HuH-7.5 (cell line): ENCODE results near the gene RXRG.
"Not testable (repeated sequence)": the region's sequence is repeated elsewhere in the genome, so short reads cannot be mapped to it uniquely, and the experiment has no call there.

ENCODE experiments used
- DNase-seq: peaks from one replicate; pipeline ENCODE4 v3.0.0; 2011; ENCODE audit warnings: low spot score

The RXRG gene

DNA sequence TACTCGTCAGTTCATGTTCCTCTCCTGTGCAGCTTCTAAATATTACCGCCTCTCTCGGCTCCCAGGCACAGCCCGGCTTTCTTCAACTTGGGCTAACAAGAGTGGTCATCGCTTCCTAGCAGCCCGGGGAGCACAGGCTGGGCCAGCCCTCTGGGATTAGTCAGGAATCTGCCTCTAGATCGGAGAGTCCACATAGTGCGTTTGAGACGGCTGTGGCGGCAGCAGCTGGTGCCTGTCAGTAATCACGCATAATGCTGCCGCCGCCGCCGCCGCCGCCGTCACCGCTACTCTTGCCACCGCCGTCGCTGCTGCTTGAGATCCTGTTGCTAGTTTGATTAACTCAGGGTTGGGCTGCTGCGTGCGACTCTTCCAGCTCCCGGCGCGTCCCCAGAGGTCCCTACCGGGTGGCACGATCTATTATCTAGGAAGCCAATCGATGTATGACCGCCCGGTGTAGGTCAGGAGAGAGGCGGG lies at the start of gene RXRG:
TSS of gene RXRG (minus strand) at position 230 of the 474 bp plus-strand sequence. CDS start 233 bp downstream, outside the sequence.
- no peak for DNase-seq

DNA sequence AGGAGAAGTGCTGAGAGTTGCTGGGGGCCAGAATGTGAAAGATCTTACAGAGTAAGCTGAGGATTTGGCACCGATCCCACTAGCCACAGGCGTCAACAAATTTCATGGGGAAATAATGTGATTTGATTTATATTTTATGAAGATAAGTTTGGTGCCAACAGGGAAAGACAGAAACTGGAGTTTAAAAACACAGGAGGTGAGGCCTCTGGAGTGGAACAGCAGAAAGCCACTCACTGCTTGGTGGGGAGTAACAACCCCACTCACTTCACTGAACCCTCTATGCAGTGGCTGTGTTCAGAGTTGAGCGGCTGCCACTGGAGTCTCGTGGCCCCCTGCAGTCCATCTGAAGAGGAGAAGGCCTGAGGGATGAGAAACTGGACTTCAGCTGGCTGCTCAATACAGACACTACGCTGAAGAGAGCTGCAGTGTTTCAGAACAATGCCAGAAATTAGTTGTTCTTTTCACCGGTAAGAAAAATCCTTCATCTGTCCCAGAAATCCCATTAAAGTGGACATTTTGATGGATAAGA lies 48.0 kb upstream of the RXRG start:
- no peak for DNase-seq

DNA sequence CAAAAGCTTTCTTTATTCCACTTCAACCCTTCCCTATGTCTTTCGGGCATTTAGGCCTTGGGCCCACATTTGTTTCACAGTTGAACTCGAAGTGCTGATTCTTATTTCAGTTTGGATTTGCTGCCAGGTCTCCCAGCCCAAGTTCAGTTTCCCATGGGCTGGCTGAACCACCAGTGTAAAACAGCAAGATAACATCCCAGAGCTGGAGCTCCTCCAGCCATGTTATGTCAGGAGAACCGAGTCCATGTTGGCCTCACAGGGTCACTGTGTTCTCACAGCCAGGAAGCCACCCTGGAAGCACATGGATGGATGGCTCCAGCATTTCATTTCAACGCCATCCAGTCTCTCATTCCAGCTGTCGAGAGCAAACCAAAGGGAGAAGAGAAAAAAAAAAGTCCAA lies 45.2 kb upstream of the RXRG start:
- no peak for DNase-seq

DNA sequence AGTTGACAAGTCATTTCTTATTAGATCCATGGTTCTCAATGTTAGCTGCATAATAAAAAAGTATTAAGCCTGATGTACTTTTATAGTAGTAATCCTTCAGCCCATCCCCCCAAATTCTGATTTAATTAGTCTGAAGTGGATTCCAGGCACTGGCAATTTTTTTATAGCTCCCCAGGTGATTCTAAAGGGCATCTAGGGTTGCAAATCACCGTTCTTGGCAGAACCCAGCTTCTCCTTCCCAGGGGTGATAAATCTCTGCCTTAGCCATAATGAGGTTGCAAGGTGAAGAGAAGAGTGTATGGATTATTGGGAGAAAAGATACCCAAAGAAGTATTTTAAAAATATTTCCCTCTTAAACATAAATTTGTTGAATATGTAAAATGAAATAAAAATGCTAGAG lies 43.0 kb upstream of the RXRG start:
- DNase-seq: no peak

DNA sequence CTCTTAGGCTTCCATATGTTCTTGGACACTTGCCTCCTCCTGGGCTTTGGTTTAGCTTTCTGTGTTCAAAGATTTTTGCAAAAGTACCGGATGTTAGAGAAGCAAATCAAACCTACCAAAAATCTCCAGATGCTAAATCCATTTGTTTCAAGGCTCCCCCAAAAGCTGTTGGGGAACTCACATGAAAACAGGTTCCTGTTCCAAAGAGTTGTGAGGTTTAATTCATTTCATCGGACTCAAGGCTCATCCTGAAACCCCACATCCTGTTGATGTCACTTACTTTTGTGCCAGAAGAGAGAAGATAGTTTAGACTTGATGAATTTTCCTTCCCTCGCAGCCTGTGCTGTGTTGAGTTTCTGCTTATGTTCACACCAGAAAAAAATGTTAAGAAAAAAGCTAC lies 41.7 kb upstream of the RXRG start:
- DNase-seq: no peak

DNA sequence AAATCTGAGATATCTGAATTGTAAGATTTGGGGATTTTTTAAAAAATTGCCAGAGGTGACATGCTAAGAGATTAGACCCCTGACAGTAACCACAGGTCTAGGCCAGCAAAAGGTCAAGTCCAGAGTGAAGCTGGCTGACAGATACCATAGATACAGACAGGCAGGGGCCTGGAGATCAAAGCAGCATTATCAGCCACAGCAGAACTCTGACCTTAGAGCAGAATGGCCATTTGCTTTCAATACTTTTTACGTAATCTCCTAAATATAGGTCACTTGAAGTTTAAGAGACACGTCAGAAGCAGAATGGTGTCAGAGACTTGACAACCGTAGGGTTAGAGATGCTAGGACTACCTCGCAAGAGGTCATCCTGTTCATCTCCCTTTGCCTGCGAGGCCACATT lies 40.8 kb upstream of the RXRG start:
- no peak for DNase-seq

DNA sequence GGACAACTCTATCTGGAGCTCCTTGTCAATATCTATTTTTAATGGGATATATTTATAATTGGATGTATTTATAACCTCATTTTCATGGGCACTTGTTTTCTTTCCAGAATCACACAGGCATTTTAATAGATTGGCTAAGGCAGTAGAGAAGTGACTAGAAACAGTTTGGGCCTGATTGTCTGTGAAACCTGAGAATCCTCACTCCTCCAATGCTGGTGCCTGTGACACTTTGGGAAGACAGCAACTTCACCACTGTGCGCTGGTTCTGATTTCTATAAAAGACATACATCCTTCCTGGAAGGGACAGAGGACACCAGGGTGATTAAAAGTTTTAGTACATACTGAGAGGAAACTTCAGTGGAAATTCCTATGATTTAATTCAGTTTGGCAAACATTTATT lies 39.6 kb upstream of the RXRG start:
- no peak for DNase-seq

DNA sequence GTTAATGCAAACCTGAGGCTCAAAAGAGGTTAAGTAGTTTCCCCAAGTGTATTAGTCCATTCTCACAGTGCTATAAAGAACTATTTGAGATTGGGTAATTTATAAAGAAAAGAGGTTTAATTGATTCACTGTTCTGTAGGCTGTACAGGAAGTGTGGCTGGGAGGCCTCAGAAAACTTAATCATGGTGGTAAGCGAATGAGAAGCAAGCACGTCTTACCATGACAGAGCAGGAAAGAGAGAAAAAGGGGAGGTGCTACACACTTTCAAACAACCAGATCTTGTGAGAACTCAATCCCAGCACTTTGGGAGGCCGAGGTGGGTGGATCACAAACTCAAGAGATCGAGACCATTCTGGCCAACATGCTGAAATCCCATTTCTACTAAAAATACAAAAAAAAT lies 38.5 kb upstream of the RXRG start:
- no peak for DNase-seq

DNA sequence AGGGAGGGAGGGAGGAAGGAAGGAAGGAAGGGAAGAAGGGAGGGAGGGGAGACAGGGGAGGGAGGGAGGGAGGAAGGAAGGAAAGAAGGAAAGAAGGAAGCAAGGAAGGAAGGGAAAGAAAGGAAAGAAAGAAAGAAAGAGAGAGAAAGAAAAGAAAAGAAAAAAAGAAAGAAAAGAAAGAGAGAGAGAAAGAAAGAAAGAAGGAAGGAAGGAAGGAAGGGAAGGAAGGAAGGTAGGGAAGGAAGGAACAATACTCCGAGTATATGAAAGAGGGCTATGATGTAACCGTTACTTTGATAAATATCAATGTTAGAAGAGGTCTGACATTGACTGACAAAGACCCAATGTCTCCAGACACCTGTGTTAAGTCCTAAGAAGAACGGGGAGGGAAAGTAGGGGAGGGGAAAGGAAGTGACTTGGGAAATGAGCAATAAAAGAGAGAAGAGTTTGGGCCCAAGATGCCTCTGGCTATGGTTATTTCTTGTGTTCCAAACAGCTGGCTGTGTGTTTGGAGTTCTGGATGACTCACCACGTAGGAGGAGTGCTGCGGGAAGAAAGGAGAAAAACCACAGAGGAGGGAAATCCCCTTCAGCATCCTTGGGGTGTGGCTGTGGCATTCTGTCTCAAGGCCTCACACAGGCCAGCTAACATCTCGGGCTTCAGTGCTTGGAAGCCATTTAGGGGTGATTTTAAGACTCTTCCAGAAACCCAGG lies 37.0 kb upstream of the RXRG start:
- DNase-seq: no peak

DNA sequence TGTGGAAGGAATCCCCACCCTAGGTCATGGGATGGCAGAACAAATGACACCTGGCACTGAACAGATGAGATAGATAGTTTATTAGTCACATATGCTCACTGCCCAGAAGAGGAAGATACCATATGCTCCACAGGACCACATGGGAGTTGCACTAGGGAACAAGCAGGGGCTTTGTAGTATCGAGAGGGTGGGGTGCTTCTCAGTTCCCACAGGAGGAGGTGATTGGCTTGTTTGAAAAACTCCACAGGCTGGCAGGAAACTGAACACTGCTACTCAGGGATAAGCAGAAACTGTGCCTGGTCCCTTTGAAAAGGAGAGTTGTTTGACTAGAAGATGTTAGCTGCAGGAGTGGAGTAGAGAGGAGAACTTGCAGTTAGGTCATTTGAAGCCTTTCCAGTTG lies 31.9 kb upstream of the RXRG start:
- no peak for DNase-seq

DNA sequence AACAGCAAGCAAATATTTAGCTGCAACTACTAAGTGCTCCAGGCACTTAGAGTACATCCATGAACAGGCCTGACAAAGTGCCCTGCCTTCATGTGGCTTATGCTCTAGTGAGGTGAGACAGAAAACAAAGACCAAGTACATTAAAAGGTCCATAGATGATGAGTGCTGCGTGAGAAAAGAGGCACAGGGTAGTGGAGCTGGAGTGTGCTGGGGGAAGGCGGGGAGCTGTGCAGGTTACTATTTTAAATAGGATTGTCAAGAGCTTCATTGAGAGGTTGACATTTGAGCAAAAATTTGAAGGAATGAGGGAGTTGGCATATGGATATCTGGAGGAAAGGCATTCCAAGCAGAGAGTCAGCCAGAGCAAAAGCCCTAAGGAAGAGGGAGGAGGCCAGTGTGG lies 29.3 kb upstream of the RXRG start:
- DNase-seq: no peak

DNA sequence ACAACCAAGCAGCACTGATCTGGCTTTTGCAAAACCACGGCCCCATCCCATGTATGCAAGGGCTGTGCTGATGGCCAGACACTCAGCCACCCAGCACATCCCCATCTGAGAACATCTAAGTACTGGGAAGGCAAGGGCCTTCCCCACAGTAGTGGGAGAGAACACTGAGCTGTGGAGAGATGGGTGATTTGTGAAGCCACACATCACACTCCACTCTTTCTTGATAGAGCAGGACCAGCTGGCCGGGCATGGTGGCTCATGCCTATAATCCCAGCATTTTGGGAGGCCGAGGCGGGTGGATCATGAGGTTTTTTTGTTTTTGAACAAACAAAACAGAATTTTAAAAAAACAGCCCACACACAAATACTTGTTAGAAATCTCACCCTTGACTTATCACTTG lies 28.2 kb upstream of the RXRG start:
- no peak for DNase-seq

DNA sequence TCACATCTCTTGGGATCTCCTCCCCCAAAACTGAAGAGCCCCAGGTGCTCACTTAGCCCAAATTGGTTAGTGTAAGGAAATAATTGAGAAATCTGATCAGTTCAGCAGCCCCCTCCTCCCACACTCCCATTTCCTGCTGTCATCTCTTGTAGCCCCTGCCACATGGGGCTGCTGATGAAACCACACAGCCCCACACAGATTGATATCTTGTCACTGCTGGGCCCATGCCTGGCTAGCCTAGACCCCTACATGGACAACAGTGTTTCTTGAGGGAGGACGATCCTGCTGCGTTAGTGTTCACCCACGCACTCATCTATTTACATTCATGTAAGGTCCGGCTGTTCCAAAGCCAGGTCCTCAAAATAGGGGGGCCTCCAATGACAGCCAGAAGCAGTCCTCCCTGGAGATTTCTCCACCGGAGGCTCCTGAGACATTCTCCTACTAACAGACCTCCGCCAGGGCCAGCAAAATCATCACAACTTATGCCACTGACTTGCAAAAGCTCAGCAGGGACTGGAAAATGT lies 23.9 kb upstream of the RXRG start:
- no peak for DNase-seq

DNA sequence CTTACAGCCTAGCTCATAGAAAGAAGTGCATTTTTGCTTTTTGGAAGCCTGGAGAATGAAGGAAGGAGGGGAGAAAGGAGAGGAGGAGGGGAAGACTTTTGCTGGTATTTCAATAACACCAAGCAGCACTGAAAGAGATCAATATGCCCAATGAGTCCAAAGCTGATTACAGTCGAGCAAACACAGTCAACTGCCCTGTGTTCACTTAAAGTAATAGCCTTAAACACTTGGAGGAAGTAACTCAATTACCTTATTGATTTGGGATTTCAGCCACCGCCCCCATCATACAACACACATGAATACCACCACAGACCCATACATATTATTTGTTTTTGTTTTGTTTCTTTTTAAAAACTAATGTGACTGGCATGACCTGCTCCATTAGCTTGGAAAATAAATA lies 23.3 kb upstream of the RXRG start:
- no peak for DNase-seq

DNA sequence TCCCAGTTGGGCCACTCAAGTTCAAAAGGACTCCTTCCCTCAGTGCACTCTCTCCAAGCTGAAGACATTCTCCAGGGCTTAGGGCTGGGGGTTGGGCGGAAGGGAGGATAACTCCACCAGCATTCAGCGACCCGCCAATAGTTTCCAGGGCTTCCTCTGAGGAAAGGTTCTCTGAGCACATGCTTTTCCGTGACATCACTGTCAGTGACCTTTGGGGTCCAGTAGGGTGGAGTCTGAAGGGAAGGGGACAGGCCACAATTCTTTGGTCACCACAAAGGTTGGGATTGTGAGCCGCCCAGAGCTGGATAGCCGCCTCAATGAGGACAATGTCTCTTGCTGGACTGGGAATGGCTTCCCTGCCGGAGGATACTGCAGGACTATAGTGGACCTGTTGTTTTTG lies 22.8 kb upstream of the RXRG start:
- DNase-seq: no peak

DNA sequence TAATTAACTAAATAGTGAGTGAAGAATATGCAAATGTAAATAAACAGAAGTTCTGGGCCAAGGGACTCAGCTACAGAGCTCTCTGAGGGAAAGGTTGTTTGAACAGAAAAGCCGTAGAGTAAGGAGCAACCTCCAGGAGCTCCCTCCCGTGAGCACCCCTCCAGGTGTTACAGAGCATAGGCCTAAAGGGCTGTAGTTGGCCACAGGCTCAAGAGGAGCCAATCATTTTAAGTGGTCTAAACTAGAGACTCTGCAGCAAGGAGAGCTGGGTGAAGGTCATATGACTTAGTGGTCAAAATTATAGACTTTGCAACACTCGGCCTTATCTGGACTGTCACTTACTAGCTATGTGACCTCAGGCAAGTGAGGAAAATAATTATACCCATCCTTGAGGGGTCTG lies 19.1 kb upstream of the RXRG start:
- DNase-seq: no peak

DNA sequence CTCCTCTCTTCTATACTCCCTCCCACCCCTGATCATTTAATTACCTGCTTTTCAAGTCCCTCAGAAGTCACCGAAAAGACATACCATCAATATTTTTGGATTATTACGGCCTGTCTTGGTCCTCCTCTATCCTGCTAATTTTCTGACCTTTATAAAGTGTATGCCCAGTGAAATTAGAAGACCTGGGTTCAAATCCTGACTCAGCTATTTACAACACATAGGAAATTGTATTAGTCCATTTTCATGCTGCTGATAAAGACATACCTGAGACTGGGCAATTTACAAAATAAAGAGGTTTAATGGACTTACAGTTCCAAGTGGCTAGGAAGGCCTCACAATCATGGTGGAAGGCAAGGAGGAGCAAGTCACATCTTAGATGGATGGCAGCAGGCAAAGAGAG lies 14.8 kb upstream of the RXRG start:
- DNase-seq: not testable (repeated sequence)

DNA sequence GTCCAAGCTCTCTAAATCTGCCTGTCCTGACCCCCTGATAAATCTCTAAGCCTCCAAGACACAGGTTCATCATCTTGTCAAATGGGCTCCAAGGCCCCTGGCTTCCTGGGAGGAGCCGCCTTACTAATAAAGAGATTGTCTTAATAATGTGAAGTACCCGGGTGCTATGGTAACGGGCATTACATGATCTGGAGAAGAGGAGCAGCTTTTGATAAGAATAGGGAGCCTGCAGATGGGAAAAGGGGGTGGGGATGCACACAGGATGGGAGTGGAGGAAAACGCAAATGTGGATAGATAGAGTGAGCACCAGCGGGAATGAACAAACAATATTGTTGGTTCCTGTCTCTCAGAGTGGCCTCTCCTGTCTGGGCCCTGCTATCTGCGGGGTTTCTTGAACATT lies 11.9 kb upstream of the RXRG start:
- DNase-seq: no peak

DNA sequence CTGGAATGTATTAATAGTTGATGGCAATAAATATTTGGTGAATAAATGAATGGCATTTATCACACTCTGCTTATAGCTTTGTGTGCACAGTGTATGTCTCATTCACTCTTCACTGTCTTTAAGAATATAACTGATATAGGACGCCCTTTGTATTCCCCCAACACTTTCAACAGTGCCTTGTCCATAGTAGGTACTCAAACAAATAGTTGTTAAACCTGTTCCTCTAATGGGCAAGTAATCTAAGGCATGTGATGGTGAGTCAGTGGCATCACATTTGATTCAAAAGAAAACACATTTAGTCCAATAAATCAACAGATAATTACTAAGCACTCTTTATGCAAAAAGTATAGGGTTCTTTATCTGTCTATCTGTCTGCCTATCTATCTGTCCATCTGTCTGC lies 11.2 kb upstream of the RXRG start:
- DNase-seq: no peak

DNA sequence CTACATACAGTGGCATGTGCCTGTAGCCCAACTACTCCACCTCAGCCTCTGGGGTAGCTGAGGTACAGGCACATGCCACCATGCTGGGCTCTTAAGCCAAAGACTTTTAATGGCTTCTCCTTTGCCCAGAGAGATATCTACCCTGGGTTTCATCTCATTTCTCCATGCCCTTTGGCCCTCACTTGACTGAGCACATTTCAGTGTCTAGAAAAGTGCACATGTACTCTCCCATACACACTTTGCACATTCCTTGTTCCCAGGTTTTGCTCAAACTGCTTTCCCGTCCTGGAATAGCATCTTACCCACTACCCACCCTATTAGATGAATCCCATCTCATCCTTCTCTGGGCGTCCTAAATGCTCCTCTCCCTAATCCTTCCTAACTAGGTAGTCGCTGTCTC lies 10.2 kb upstream of the RXRG start:
- no peak for DNase-seq

DNA sequence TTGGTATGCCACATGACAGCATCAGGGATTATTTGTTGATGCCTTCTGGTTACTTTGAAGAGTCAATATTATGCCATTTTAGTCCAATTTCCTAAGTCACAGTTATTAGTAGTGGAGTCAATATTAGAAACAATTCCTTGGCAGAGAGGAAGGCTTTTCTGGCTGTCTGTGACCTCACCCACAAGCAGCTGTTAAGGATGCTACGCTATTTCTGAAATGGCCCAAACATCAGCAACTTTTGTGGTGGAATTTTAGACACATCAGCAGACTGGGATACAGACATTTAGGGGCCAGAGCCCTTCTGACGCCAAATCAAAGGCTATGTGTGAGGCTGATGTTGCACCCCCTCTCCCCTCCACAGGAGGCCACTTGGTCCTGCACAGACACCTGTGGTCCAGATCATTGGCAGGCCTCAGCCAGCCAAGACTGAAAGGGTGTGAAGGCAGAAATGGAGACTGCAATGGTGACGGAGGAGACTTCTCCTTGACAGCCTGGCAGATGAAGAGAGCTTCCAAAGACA lies 9.2 kb upstream of the RXRG start:
- no peak for DNase-seq

DNA sequence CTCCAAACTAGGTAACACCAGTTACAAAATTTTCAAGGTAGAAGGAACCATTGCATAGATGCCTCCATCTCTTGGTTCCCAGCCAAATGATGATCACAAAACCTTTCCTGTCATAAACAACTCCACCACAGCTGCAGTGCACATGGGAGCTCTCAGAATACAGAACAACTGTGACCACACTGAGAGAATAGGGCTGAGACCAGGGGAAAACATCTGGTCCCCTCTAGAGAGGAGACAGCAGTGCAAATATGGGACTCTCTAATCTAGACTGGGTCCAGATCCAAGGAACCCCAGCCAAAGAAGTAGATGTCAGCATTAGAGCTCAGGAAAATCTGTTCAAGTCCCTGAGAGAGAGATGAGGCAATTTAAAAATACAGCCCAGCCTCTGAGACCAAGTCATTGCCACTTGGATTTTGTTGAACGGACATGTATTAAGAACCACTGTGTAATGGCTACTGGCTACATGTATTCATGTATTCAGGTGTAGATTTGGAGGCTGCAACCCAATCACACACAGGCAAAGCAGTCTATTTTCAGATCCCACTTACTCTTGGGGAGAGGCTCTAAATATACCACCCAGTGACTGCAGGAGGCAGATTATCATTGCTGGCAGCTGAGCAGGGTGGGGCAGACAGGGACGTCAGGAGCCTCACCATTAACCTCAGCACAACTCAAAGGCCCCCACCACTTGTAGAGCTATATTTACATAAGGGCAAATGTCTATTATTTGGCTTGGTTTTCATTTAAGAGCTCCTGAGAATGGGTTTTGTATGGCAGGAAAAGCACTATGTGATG lies 7.6 kb upstream of the RXRG start:
- DNase-seq: no peak

DNA sequence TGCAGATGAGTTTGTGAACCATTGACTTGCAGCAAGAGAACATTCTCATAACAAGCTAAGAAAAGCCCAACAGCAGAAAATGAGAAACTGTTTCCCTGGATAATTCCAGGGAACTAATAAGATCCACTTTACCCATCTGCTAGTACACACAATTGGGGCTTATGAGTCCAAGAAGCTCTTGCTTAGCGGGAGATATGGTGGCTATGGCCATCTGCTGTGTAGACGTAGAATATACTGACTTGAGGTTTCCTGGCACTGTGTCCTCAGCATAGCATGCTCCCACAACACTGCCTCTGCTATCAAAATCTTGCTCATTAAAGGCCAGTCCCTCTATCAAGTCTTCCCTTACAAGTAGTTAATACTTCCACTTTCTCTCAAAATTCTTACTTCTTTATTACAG lies 6.8 kb upstream of the RXRG start:
- DNase-seq: no peak
